ENCODE results near the gene PRRG2. TPM values are rescaled to one million over a fixed set of nuclear protein-coding genes. Genes with fewer than 3 reads are reported as not detected.
"Not testable (repeated sequence)": the region's sequence is repeated elsewhere in the genome, so short reads cannot be mapped to it uniquely, and the experiment has no call there.

PRRG2 gene
- polyA plus RNA-seq, 3 donors, result 0.49 TPM; not detected in 2

GRCh38 chr19:49631610-49632192 is 50.6 kb downstream of the PRRG2 start:
- Histone ChIP-seq H3K27me3 (ENCODE audit: control insufficient read depth in 2 of 2, insufficient read depth in 2 of 2, low read length in 2 of 2) (no peaks in the 10 kb centered on the region), H3K4me2 (replicated peaks; ENCODE audit: extremely low read depth, low read length, poor library complexity, severe bottlenecking) (no peak overlapping the region), H3K27ac (ENCODE audit: low read depth in 1 of 2, low read length in 2 of 2) (no peak overlapping the region), H4K20me1 (ENCODE audit: insufficient read depth, low read length) (no peaks in the 10 kb centered on the region), H3K36me3 (replicated peaks in 1 of 2; ENCODE audit: control insufficient read depth in 1 of 2, insufficient read depth in 2 of 2, low read length in 2 of 2) (peaks cover 4 to 20% of the 10 kb centered on the region in 2 donors), H3K79me2 (ENCODE audit: insufficient read depth, low read length) (no peaks in the 10 kb centered on the region), H3K4me3 (replicated peaks in 1 of 3; ENCODE audit: low read depth in 2 of 3, low read length in 3 of 3) (no peak overlapping the region), H2AFZ (ENCODE audit: insufficient read depth, low read depth, low read length, poor library complexity, severe bottlenecking) (no peak overlapping the region), H3K4me1 (ENCODE audit: control insufficient read depth in 1 of 2, insufficient read depth in 2 of 2, low read length in 2 of 2) (no peaks in the 10 kb centered on the region), H3K9me3 (replicated peaks in 1 of 2; ENCODE audit: control insufficient read depth in 1 of 2, insufficient read depth in 1 of 2, low read length in 2 of 2) (no peaks in the 10 kb centered on the region), H3K9ac (ENCODE audit: insufficient read depth, low read length, poor library complexity, severe bottlenecking) (no peak overlapping the region)
- WGBS (ENCODE audit: insufficient coverage), result 97% methylated on average over 10 of the region's 19 CpGs
- TF ChIP-seq, protein P1, sequence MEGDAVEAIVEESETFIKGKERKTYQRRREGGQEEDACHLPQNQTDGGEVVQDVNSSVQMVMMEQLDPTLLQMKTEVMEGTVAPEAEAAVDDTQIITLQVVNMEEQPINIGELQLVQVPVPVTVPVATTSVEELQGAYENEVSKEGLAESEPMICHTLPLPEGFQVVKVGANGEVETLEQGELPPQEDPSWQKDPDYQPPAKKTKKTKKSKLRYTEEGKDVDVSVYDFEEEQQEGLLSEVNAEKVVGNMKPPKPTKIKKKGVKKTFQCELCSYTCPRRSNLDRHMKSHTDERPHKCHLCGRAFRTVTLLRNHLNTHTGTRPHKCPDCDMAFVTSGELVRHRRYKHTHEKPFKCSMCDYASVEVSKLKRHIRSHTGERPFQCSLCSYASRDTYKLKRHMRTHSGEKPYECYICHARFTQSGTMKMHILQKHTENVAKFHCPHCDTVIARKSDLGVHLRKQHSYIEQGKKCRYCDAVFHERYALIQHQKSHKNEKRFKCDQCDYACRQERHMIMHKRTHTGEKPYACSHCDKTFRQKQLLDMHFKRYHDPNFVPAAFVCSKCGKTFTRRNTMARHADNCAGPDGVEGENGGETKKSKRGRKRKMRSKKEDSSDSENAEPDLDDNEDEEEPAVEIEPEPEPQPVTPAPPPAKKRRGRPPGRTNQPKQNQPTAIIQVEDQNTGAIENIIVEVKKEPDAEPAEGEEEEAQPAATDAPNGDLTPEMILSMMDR (IDR thresholded peaks at IDR 0.05), result no peak
- Mint-ChIP-seq H3K27ac (peak overlapping the region in 2 of 7 donors; percentile 16 to 54), H3K4me3 (no peak overlapping the region), H3K27me3 (ENCODE audit: low read depth in 3 of 3) (peaks cover 6 to 13% (median 7%) of the 10 kb centered on the region in 3 donors), H3K9me3 (peaks cover 0 to 5% (median 0%) of the 10 kb centered on the region in 7 donors), H3K36me3 (peaks cover 17 to 32% of the 10 kb centered on the region in 2 donors), H3K4me1 (no peaks in the 10 kb centered on the region)
- intact Hi-C loops (cut with micrococcal nuclease), result no loop called here
- DNase-seq, result no peak

DNA sequence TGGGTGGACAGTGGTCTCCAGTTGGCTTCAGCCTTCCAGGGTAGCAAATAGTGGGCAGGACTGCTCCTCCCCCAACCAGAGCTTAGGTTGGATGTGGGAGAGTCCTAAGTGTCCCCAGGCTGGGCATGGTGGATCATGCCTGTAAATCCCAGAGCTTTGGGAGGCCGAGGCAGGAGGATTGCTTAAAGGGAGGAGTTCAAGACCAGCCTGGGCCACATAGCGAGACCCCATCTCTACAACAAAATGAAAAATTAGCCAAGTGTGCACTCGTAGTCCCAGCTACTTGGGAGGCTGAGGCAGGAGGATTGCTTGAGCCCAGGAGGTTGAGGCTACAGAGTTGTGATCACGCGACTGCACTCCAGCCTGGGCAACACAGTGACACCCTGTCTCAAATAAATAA is 51.5 kb downstream of the PRRG2 start:
- Histone ChIP-seq H4K20me1 (ENCODE audit: insufficient read depth, low read length) (no peaks in the 10 kb centered on the region), H3K36me3 (replicated peaks in 1 of 2; ENCODE audit: control insufficient read depth in 1 of 2, insufficient read depth in 2 of 2, low read length in 2 of 2) (peaks cover 0 to 11% of the 10 kb centered on the region in 2 donors), H3K9me3 (replicated peaks in 1 of 2; ENCODE audit: control insufficient read depth in 1 of 2, insufficient read depth in 1 of 2, low read length in 2 of 2) (no peaks in the 10 kb centered on the region), H3K9ac (ENCODE audit: insufficient read depth, low read length, poor library complexity, severe bottlenecking) (no peak overlapping the region), H3K4me3 (replicated peaks in 1 of 3; ENCODE audit: low read depth in 2 of 3, low read length in 3 of 3) (no peak overlapping the region), H3K27me3 (ENCODE audit: control insufficient read depth in 2 of 2, insufficient read depth in 2 of 2, low read length in 2 of 2) (no peaks in the 10 kb centered on the region), H3K4me1 (ENCODE audit: control insufficient read depth in 1 of 2, insufficient read depth in 2 of 2, low read length in 2 of 2) (peaks cover 0 to 2% of the 10 kb centered on the region in 2 donors), H3K27ac (ENCODE audit: low read depth in 1 of 2, low read length in 2 of 2) (no peak overlapping the region), H2AFZ (ENCODE audit: insufficient read depth, low read depth, low read length, poor library complexity, severe bottlenecking) (no peak overlapping the region), H3K79me2 (ENCODE audit: insufficient read depth, low read length) (no peaks in the 10 kb centered on the region), H3K4me2 (replicated peaks; ENCODE audit: extremely low read depth, low read length, poor library complexity, severe bottlenecking) (no peak overlapping the region)
- Mint-ChIP-seq H3K4me3 (no peak overlapping the region), H3K9me3 (peaks cover 0 to 3% (median 0%) of the 10 kb centered on the region in 7 donors), H3K27me3 (ENCODE audit: low read depth in 3 of 3) (peaks cover 7 to 13% (median 8%) of the 10 kb centered on the region in 3 donors), H3K4me1 (peaks cover 2% of the 10 kb centered on the region), H3K36me3 (peaks cover 8 to 23% of the 10 kb centered on the region in 2 donors), H3K27ac (no peak overlapping the region)
- intact Hi-C loops (cut with micrococcal nuclease), result no loop called here
- no peak for DNase-seq
- TF ChIP-seq, protein P1 (IDR thresholded peaks at IDR 0.05), result no peak
- no CpG with 5 or more reads among the region's 5 CpGs for WGBS (ENCODE audit: insufficient coverage)

- WGBS (ENCODE audit: insufficient coverage), result 94% methylated on average over 7 of the region's 9 CpGs
- not testable (repeated sequence) for H3K27ac ChIP-seq (ENCODE audit: low read depth in 1 of 2, low read length in 2 of 2)
Observed at GRCh38 chr19:49633273-49633672, 52.2 kb downstream of the PRRG2 start.

More at GRCh38 chr19:49633273-49633672, 52.2 kb downstream of the PRRG2 start:
- H3K4me1 ChIP-seq (ENCODE audit: control insufficient read depth in 1 of 2, insufficient read depth in 2 of 2, low read length in 2 of 2); DNase-seq; H3K36me3 ChIP-seq (replicated peaks in 1 of 2; ENCODE audit: control insufficient read depth in 1 of 2, insufficient read depth in 2 of 2, low read length in 2 of 2); H2AFZ ChIP-seq (ENCODE audit: insufficient read depth, low read depth, low read length, poor library complexity, severe bottlenecking); H3K9me3 Mint-ChIP-seq; H4K20me1 ChIP-seq (ENCODE audit: insufficient read depth, low read length); H3K27me3 ChIP-seq (ENCODE audit: control insufficient read depth in 2 of 2, insufficient read depth in 2 of 2, low read length in 2 of 2); H3K79me2 ChIP-seq (ENCODE audit: insufficient read depth, low read length); H3K4me2 ChIP-seq (replicated peaks; ENCODE audit: extremely low read depth, low read length, poor library complexity, severe bottlenecking); H3K9me3 ChIP-seq (replicated peaks in 1 of 2; ENCODE audit: control insufficient read depth in 1 of 2, insufficient read depth in 1 of 2, low read length in 2 of 2); H3K4me3 Mint-ChIP-seq; H3K9ac ChIP-seq (ENCODE audit: insufficient read depth, low read length, poor library complexity, severe bottlenecking); H3K4me1 Mint-ChIP-seq; intact Hi-C loops (cut with micrococcal nuclease); H3K4me3 ChIP-seq (replicated peaks in 1 of 3; ENCODE audit: low read depth in 2 of 3, low read length in 3 of 3): not testable (repeated sequence)
- Mint-ChIP-seq H3K36me3 (peaks cover 4 to 16% of the 10 kb centered on the region in 2 donors), H3K27ac (peak overlapping the region in 1 of 7 donors; percentile 63), H3K27me3 (ENCODE audit: low read depth in 3 of 3) (peaks cover 7 to 13% (median 8%) of the 10 kb centered on the region in 3 donors)
